ENCODE data around the gene KMT5B. TPM values are rescaled to one million over a fixed set of nuclear protein-coding genes. Genes with fewer than 3 reads are reported as not detected.

The KMT5B gene
- total and polyA plus RNA-seq, 2 of the 13 experiments (the other 11 are each of a cell fraction or from before 2014, with no cell fraction given): 17.6 to 23.7 TPM

- TF ChIP-seq, protein P1, sequence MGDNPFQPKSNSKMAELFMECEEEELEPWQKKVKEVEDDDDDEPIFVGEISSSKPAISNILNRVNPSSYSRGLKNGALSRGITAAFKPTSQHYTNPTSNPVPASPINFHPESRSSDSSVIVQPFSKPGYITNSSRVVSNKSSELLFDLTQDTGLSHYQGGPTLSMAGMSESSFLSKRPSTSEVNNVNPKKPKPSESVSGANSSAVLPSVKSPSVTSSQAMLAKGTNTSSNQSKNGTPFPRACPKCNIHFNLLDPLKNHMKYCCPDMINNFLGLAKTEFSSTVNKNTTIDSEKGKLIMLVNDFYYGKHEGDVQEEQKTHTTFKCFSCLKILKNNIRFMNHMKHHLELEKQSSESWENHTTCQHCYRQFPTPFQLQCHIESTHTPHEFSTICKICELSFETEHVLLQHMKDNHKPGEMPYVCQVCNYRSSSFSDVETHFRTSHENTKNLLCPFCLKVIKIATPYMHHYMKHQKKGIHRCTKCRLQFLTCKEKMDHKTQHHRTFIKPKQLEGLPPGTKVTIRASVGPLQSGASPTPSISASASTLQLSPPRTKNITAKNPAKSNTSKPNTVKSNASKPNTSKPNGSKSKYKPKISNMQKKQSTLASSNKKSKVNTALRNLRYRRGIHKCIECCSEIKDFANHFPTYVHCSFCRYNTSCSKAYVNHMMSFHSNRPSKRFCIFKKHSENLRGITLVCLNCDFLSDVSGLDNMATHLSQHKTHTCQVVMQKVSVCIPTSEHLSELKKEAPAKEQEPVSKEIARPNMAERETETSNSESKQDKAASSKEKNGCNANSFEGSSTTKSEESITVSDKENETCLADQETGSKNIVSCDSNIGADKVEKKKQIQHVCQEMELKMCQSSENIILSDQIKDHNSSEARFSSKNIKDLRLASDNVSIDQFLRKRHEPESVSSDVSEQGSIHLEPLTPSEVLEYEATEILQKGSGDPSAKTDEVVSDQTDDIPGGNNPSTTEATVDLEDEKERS (CRISPR knock-in tag; IDR thresholded peaks at IDR 0.05): no peak
- TF ChIP-seq ZNF282 (IDR thresholded peaks at IDR 0.05; ENCODE audit: partially characterized antibody) (no peak), KDM5B (CRISPR knock-in tag; IDR thresholded peaks at IDR 0.05; ENCODE audit: borderline replicate concordance) (no peak; the same call in 1 of the 2 replicates), ZNF251 (CRISPR knock-in tag; IDR thresholded peaks at IDR 0.05) (no peak), HES4 (CRISPR knock-in tag; IDR thresholded peaks at IDR 0.05; ENCODE audit: borderline replicate concordance) (no peak), BRCA1 (CRISPR knock-in tag; IDR thresholded peaks at IDR 0.05) (no peak), SALL2 (CRISPR knock-in tag; IDR thresholded peaks at IDR 0.05) (no peak), ZFP41 (CRISPR knock-in tag; IDR thresholded peaks at IDR 0.05; ENCODE audit: borderline replicate concordance) (no peak), ZNF549 (CRISPR knock-in tag; IDR thresholded peaks at IDR 0.05) (no peak), MLLT10 (CRISPR knock-in tag; IDR thresholded peaks at IDR 0.05) (no peak), MED8 (CRISPR knock-in tag; IDR thresholded peaks at IDR 0.05; ENCODE audit: insufficient replicate concordance) (no peak), DMAP1 (CRISPR knock-in tag; IDR thresholded peaks at IDR 0.05) (0 out of 2 replicates have a peak, but pooled peaks have one; percentile 1), ZNF792 (CRISPR knock-in tag; IDR thresholded peaks at IDR 0.05) (no peak), ZNF337 (CRISPR knock-in tag; IDR thresholded peaks at IDR 0.05; ENCODE audit: borderline replicate concordance, low read depth) (no peak), CBX5 (CRISPR knock-in tag; IDR thresholded peaks at IDR 0.05; ENCODE audit: borderline replicate concordance) (no peak), GMEB1 (CRISPR knock-in tag; IDR thresholded peaks at IDR 0.05; ENCODE audit: borderline replicate concordance) (peak; percentile 11; the same call in 1 of the 2 replicates), ATAD3A (CRISPR knock-in tag; IDR thresholded peaks at IDR 0.05) (no peak), DR1 (CRISPR knock-in tag; IDR thresholded peaks at IDR 0.05) (0 out of 2 replicates have a peak, but pooled peaks have one; percentile 24), MEIS2 (CRISPR knock-in tag; IDR thresholded peaks at IDR 0.05) (0 out of 2 replicates have a peak, but pooled peaks have one; percentile 30), ONECUT2 (CRISPR knock-in tag; IDR thresholded peaks at IDR 0.05) (no peak), SMARCE1 (IDR thresholded peaks at IDR 0.05; ENCODE audit: borderline replicate concordance) (no peak), HIVEP1 (CRISPR knock-in tag; IDR thresholded peaks at IDR 0.05) (peak; percentile 62), NR2F1 (CRISPR knock-in tag; IDR thresholded peaks at IDR 0.05) (peak in 1 of 2 experiments; percentile 31; a peak in 1 of 4 replicates), SNAPC2 (CRISPR knock-in tag; IDR thresholded peaks at IDR 0.05) (no peak), MTA1 (CRISPR knock-in tag; IDR thresholded peaks at IDR 0.05; ENCODE audit: borderline replicate concordance) (0 out of 2 replicates have a peak, but pooled peaks have one; percentile 12), POLR2AphosphoS2 (IDR thresholded peaks at IDR 0.05; ENCODE audit: low read depth, low read length) (no peak), SRF (IDR thresholded peaks at IDR 0.05; ENCODE audit: low read depth, low read length) (no peak), SIX4 (CRISPR knock-in tag; IDR thresholded peaks at IDR 0.05) (no peak), IRX3 (CRISPR knock-in tag; IDR thresholded peaks at IDR 0.05; ENCODE audit: borderline replicate concordance, low read depth) (no peak)
Measured at GRCh38 chr11:68146010-68146540, 67.0 kb downstream of the KMT5B start (continued).

Measured in HepG2 (cell line).